ENCODE results near the gene PRKAA1.

Gene PRKAA1

GRCh38 chr5:40757400-40757799 is 40.8 kb downstream of the PRKAA1 start:
- no peak for ATAC-seq (replicated peaks)
- H3K27me3 Mint-ChIP-seq, result no peaks in the 10 kb centered on the region
- DNase-seq, result no peak
- H3K36me3 Mint-ChIP-seq (ENCODE audit: insufficient read depth), result peaks cover 9% of the 10 kb centered on the region
- H3K9me3 Mint-ChIP-seq, result no peaks in the 10 kb centered on the region
- H3K4me1 Mint-ChIP-seq (ENCODE audit: low read depth in 2 of 2), result peaks cover 7 to 12% of the 10 kb centered on the region in 2 donors
- no peak overlapping the region for H3K27ac Mint-ChIP-seq
- no peak overlapping the region for H3K4me3 Mint-ChIP-seq

- ATAC-seq (replicated peaks) (peak; percentile 89), DNase-seq (peak; percentile 88 to 91 (median 90))
- Mint-ChIP-seq H3K4me1 (ENCODE audit: low read depth in 2 of 2) (peaks cover 11 to 18% of the 10 kb centered on the region in 2 donors), H3K4me3 (no peak within 1 kb of the TSS), H3K27ac (no peak within 1 kb of the TSS), H3K9me3 (no peaks in the 10 kb centered on the region), H3K36me3 (ENCODE audit: insufficient read depth) (peaks cover 3% of the 10 kb centered on the region), H3K27me3 (no peaks in the 10 kb centered on the region)
These were observed 42.5 kb downstream of the PRKAA1 start, which contains the start of gene TTC33 for GRCh38 chr5:40755407-40756365. Gene TTC33, minus strand, starts transcription at chr5:40755961. Its CDS starts 8,943 bp downstream, at chr5:40747018.

- no peaks in the 10 kb centered on the region for H3K9me3 Mint-ChIP-seq
- ATAC-seq (replicated peaks) (peak; percentile 71), DNase-seq (peak; percentile 42 to 55 (median 50))
- H3K27me3 Mint-ChIP-seq, result no peaks in the 10 kb centered on the region
- peaks cover 11 to 21% of the 10 kb centered on the region in 2 donors for H3K4me1 Mint-ChIP-seq (ENCODE audit: low read depth in 2 of 2)
- H3K4me3 Mint-ChIP-seq, result no peak overlapping the region
- no peak overlapping the region for H3K27ac Mint-ChIP-seq
- peaks cover 3% of the 10 kb centered on the region for H3K36me3 Mint-ChIP-seq (ENCODE audit: insufficient read depth)
These were observed 43.1 kb downstream of the PRKAA1 start for GRCh38 chr5:40755093-40755406.

GRCh38 chr5:40754381-40755092 is 43.6 kb downstream of the PRKAA1 start:
- peaks cover 11 to 21% of the 10 kb centered on the region in 2 donors for H3K4me1 Mint-ChIP-seq (ENCODE audit: low read depth in 2 of 2)
- DNase-seq (peak in 1 of 3 experiments; percentile 1), ATAC-seq (replicated peaks) (peak; percentile 48)
- no peak overlapping the region for H3K4me3 Mint-ChIP-seq
- H3K9me3 Mint-ChIP-seq, result no peaks in the 10 kb centered on the region
- H3K27ac Mint-ChIP-seq, result no peak overlapping the region
- H3K27me3 Mint-ChIP-seq, result no peaks in the 10 kb centered on the region
- H3K36me3 Mint-ChIP-seq (ENCODE audit: insufficient read depth), result peaks cover 3% of the 10 kb centered on the region

GRCh38 chr5:40746703-40747102 is 51.5 kb downstream of the PRKAA1 start:
- Mint-ChIP-seq H3K4me3 (no peak overlapping the region), H3K27ac (peak overlapping the region in 1 of 2 donors; percentile 64), H3K27me3 (no peaks in the 10 kb centered on the region), H3K9me3 (no peaks in the 10 kb centered on the region), H3K4me1 (ENCODE audit: low read depth in 2 of 2) (peaks cover 7 to 19% of the 10 kb centered on the region in 2 donors), H3K36me3 (ENCODE audit: insufficient read depth) (peaks cover 24% of the 10 kb centered on the region)
- ATAC-seq (replicated peaks) (no peak), DNase-seq (no peak)

- H3K27ac Mint-ChIP-seq, result no peak overlapping the region
- DNase-seq, result no peak
- peaks cover 5 to 9% of the 10 kb centered on the region in 2 donors for H3K4me1 Mint-ChIP-seq (ENCODE audit: low read depth in 2 of 2)
- no peak overlapping the region for H3K4me3 Mint-ChIP-seq
- no peaks in the 10 kb centered on the region for H3K9me3 Mint-ChIP-seq
- ATAC-seq (replicated peaks), result no peak
- H3K27me3 Mint-ChIP-seq, result no peaks in the 10 kb centered on the region
- peaks cover 23% of the 10 kb centered on the region for H3K36me3 Mint-ChIP-seq (ENCODE audit: insufficient read depth)
These were observed 54.4 kb downstream of the PRKAA1 start for GRCh38 chr5:40743771-40744170.

GRCh38 chr5:40738502-40738901 is 59.7 kb downstream of the PRKAA1 start:
- H3K9me3 Mint-ChIP-seq, result no peaks in the 10 kb centered on the region
- H3K4me3 Mint-ChIP-seq, result no peak overlapping the region
- H3K36me3 Mint-ChIP-seq (ENCODE audit: insufficient read depth), result peaks cover 13% of the 10 kb centered on the region
- ATAC-seq (replicated peaks) (no peak), DNase-seq (no peak)
- H3K27ac Mint-ChIP-seq, result no peak overlapping the region
- H3K4me1 Mint-ChIP-seq (ENCODE audit: low read depth in 2 of 2), result peaks cover 7 to 24% of the 10 kb centered on the region in 2 donors
- H3K27me3 Mint-ChIP-seq, result no peaks in the 10 kb centered on the region

GRCh38 chr5:40736103-40736875 is 61.9 kb downstream of the PRKAA1 start:
- DNase-seq (peak; percentile 20 to 33 (median 29)), ATAC-seq (replicated peaks) (peak; percentile 81)
- Mint-ChIP-seq H3K4me1 (ENCODE audit: low read depth in 2 of 2) (peaks cover 9 to 29% of the 10 kb centered on the region in 2 donors), H3K4me3 (no peak overlapping the region), H3K36me3 (ENCODE audit: insufficient read depth) (peaks cover 5% of the 10 kb centered on the region), H3K27ac (peak overlapping the region in 1 of 2 donors; percentile 15), H3K9me3 (no peaks in the 10 kb centered on the region), H3K27me3 (no peaks in the 10 kb centered on the region)

GRCh38 chr5:40735609-40736008 is 62.6 kb downstream of the PRKAA1 start:
- no peak for DNase-seq
- H3K4me1 Mint-ChIP-seq (ENCODE audit: low read depth in 2 of 2), result peaks cover 11 to 30% of the 10 kb centered on the region in 2 donors
- no peaks in the 10 kb centered on the region for H3K9me3 Mint-ChIP-seq
- no peak overlapping the region for H3K4me3 Mint-ChIP-seq
- no peaks in the 10 kb centered on the region for H3K27me3 Mint-ChIP-seq
- peaks cover 5% of the 10 kb centered on the region for H3K36me3 Mint-ChIP-seq (ENCODE audit: insufficient read depth)
- no peak for ATAC-seq (replicated peaks)
- peak overlapping the region in 1 of 2 donors; percentile 15 for H3K27ac Mint-ChIP-seq

- no peak overlapping the region for H3K4me3 Mint-ChIP-seq
- no peaks in the 10 kb centered on the region for H3K27me3 Mint-ChIP-seq
- ATAC-seq (replicated peaks) (no peak), DNase-seq (no peak)
- peaks cover 6% of the 10 kb centered on the region for H3K36me3 Mint-ChIP-seq (ENCODE audit: insufficient read depth)
- H3K9me3 Mint-ChIP-seq, result no peaks in the 10 kb centered on the region
- H3K4me1 Mint-ChIP-seq (ENCODE audit: low read depth in 2 of 2), result peaks cover 13 to 30% of the 10 kb centered on the region in 2 donors
- peak overlapping the region in 1 of 2 donors; percentile 11 for H3K27ac Mint-ChIP-seq
These were observed 63.2 kb downstream of the PRKAA1 start for GRCh38 chr5:40734986-40735385.

GRCh38 chr5:40733879-40734563 is 64.2 kb downstream of the PRKAA1 start:
- ATAC-seq (replicated peaks) (no peak), DNase-seq (no peak)
- Mint-ChIP-seq H3K4me3 (no peak overlapping the region), H3K27me3 (no peaks in the 10 kb centered on the region), H3K9me3 (no peaks in the 10 kb centered on the region), H3K36me3 (ENCODE audit: insufficient read depth) (peaks cover 6% of the 10 kb centered on the region), H3K4me1 (ENCODE audit: low read depth in 2 of 2) (peaks cover 13 to 30% of the 10 kb centered on the region in 2 donors), H3K27ac (peak overlapping the region in 1 of 2 donors; percentile 11)

GRCh38 chr5:40733434-40733833 is 64.7 kb downstream of the PRKAA1 start:
- DNase-seq (no peak), ATAC-seq (replicated peaks) (no peak)
- H3K27ac Mint-ChIP-seq, result no peak overlapping the region
- H3K9me3 Mint-ChIP-seq, result no peaks in the 10 kb centered on the region
- no peaks in the 10 kb centered on the region for H3K27me3 Mint-ChIP-seq
- H3K4me3 Mint-ChIP-seq, result no peak overlapping the region
- H3K36me3 Mint-ChIP-seq (ENCODE audit: insufficient read depth), result peaks cover 9% of the 10 kb centered on the region
- peaks cover 13 to 30% of the 10 kb centered on the region in 2 donors for H3K4me1 Mint-ChIP-seq (ENCODE audit: low read depth in 2 of 2)

All from effector memory CD8-positive, alpha-beta T cell (primary cell).